ENCODE measurements around the gene LRRIQ4. TPM values are rescaled to one million over a fixed set of nuclear protein-coding genes. Genes with fewer than 3 reads are reported as not detected.
A peak's percentile ranks its signal among the peaks of the same experiment; 100 is the strongest.

LRRIQ4 gene
- total RNA-seq, 1 donor from 2014 or later, result not detected

- H4K20me1 ChIP-seq (ENCODE audit: insufficient read depth, low read length), result peaks cover 32% of the 10 kb centered on the region
- H3K79me2 ChIP-seq (ENCODE audit: insufficient read depth, low read length), result peaks cover 51% of the 10 kb centered on the region
- Mint-ChIP-seq H3K4me1 (ENCODE audit: low read depth, unreplicated experiment) (peaks cover 12% of the 10 kb centered on the region), H3K9me3 (ENCODE audit: unreplicated experiment) (no peaks in the 10 kb centered on the region), H3K27ac (ENCODE audit: unreplicated experiment) (peak within 1 kb of the TSS; percentile 98), H3K27me3 (ENCODE audit: low read depth, unreplicated experiment) (no peaks in the 10 kb centered on the region), H3K4me3 (ENCODE audit: unreplicated experiment) (peak within 1 kb of the TSS; percentile 97), H3K36me3 (ENCODE audit: low read depth, unreplicated experiment) (peaks cover 4% of the 10 kb centered on the region)
- no peaks in the 10 kb centered on the region for H3K9me3 ChIP-seq (ENCODE audit: insufficient read depth, low read depth, low read length)
- DNase-seq (ENCODE audit: low read depth) (peak; percentile 77), FAIRE-seq (peak; percentile 52)
- peak within 1 kb of the TSS; percentile 99 for H3K27ac ChIP-seq (ENCODE audit: low read depth, low read length)
- H3K4me2 ChIP-seq (ENCODE audit: low read length), result peak within 1 kb of the TSS; percentile 90
- H3K4me1 ChIP-seq (ENCODE audit: insufficient read depth, low read length), result peaks cover 10% of the 10 kb centered on the region
- peak within 1 kb of the TSS; percentile 84 for H2AFZ ChIP-seq (ENCODE audit: low read depth, low read length)
- peaks cover 32% of the 10 kb centered on the region for H3K36me3 ChIP-seq (ENCODE audit: insufficient read depth, low read length)
- H3K4me3 ChIP-seq (ENCODE audit: insufficient read depth, low read depth, low read length), result peak within 1 kb of the TSS; percentile 88
- no peaks in the 10 kb centered on the region for H3K27me3 ChIP-seq (ENCODE audit: insufficient read depth, low read length)
- TF ChIP-seq EZH2 (IDR thresholded peaks at IDR 0.05; ENCODE audit: insufficient read depth, low read length) (no peak), CTCF (IDR thresholded peaks at IDR 0.05; ENCODE audit: insufficient read depth, low read depth, low read length) (no peak)
- peak within 1 kb of the TSS; percentile 96 for H3K9ac ChIP-seq (ENCODE audit: low read length)
Measured at GRCh38 chr3:169772897-169773816, 39.5 kb upstream of the LRRIQ4 start, which contains the start of gene MYNN. MYNN (plus strand) TSS chr3:169773396; CDS start chr3:169774296, 900 bp downstream.

GRCh38 chr3:169774186-169774585 is 38.5 kb upstream of the LRRIQ4 start:
- peak overlapping the region; percentile 96 for H3K9ac ChIP-seq (ENCODE audit: low read length)
- H3K4me2 ChIP-seq (ENCODE audit: low read length), result peak overlapping the region; percentile 90
- no peaks in the 10 kb centered on the region for H3K27me3 ChIP-seq (ENCODE audit: insufficient read depth, low read length)
- H3K27ac Mint-ChIP-seq (ENCODE audit: unreplicated experiment), result peak overlapping the region; percentile 98
- H3K4me1 ChIP-seq (ENCODE audit: insufficient read depth, low read length), result peaks cover 10% of the 10 kb centered on the region
- H3K36me3 ChIP-seq (ENCODE audit: insufficient read depth, low read length), result peaks cover 42% of the 10 kb centered on the region
- H4K20me1 ChIP-seq (ENCODE audit: insufficient read depth, low read length), result peaks cover 41% of the 10 kb centered on the region
- H3K36me3 Mint-ChIP-seq (ENCODE audit: low read depth, unreplicated experiment), result peaks cover 2% of the 10 kb centered on the region
- peaks cover 59% of the 10 kb centered on the region for H3K79me2 ChIP-seq (ENCODE audit: insufficient read depth, low read length)
- H3K9me3 ChIP-seq (ENCODE audit: insufficient read depth, low read depth, low read length), result no peaks in the 10 kb centered on the region
- TF ChIP-seq EZH2 (IDR thresholded peaks at IDR 0.05; ENCODE audit: insufficient read depth, low read length) (no peak), CTCF (IDR thresholded peaks at IDR 0.05; ENCODE audit: insufficient read depth, low read depth, low read length) (no peak)
- H3K27me3 Mint-ChIP-seq (ENCODE audit: low read depth, unreplicated experiment), result no peaks in the 10 kb centered on the region
- peak overlapping the region; percentile 99 for H3K27ac ChIP-seq (ENCODE audit: low read depth, low read length)
- no peak overlapping the region for H2AFZ ChIP-seq (ENCODE audit: low read depth, low read length)
- no peaks in the 10 kb centered on the region for H3K9me3 Mint-ChIP-seq (ENCODE audit: unreplicated experiment)
- peak overlapping the region; percentile 88 for H3K4me3 ChIP-seq (ENCODE audit: insufficient read depth, low read depth, low read length)
- no peak for DNase-seq (ENCODE audit: low read depth)
- H3K4me3 Mint-ChIP-seq (ENCODE audit: unreplicated experiment), result peak overlapping the region; percentile 97
- no peak for FAIRE-seq
- peaks cover 12% of the 10 kb centered on the region for H3K4me1 Mint-ChIP-seq (ENCODE audit: low read depth, unreplicated experiment)

Measured in astrocyte (in vitro differentiated cells and primary cell).